Lower leg skin (tissue), 4 donors: Measurements from ENCODE around the gene ALX3. TPM values are rescaled to one million over a fixed set of nuclear protein-coding genes. Genes with fewer than 3 reads are reported as not detected.

Experiments
- DNase-seq, 2 donors: peaks; one replicate each; pipeline ENCODE4 v3.0.0-alpha.2; 2019; ENCODE audit warnings: low spot score in 2 of 2
- H3K4me3 ChIP-seq: fragments of 200-600 bp; sonication (generic); 2 replicates; pipeline ENCODE4 v1.5.1; 2017; ENCODE audit warnings: mild to moderate bottlenecking, low read depth; ENCODE audit not compliant: poor library complexity, severe bottlenecking
- CTCF ChIP-seq, 3 donors: fragments of 450-650 bp; IDR thresholded peaks; one replicate each; pipeline ENCODE4 v1.5.1; 2016; ENCODE audit warnings: antibody characterized with exemption in 3 of 3, mild to moderate bottlenecking in 3 of 3, moderate library complexity in 2 of 3
- POLR2A ChIP-seq, 2 donors: fragments of 450-650 bp; IDR thresholded peaks; one replicate each; pipeline ENCODE4 v1.6.1; 2016 to 2017; ENCODE audit warnings: antibody characterized with exemption in 2 of 2, mild to moderate bottlenecking in 1 of 2, moderate library complexity in 1 of 2
- WGBS, 2 donors: methylation state at CpG; one replicate each; pipeline ENCODE4 v1.1.5; 2018; 5-methylcytosine and 5-hydroxymethylcytosine counted together
- intact Hi-C: fragments of 100-400 bp; cut with DNase I; formaldehyde crosslinking; loops from one replicate; pipeline ENCODE4 v1.15.0; 2023; ENCODE audit warnings: low total_unique reads
- total RNA-seq, 4 donors: library from RNA; depleted of rRNA; stranded (reverse); fragments of >200 nt; gene quantifications; one replicate each; pipeline ENCODE4 v1.1.0, GENCODE V29; 2016

Gene ALX3
- total RNA-seq: under 1 TPM in 1 of 4 donors, not detected in 3; 0.52 TPM

GRCh38 chr1:110070671-110071242 is at the start of gene ALX3:
TSS of gene ALX3 (minus strand) at chr1:110070672. CDS start at chr1:110070612, 60 bp downstream.
- H3K4me3 ChIP-seq: peak within 1 kb of the TSS; percentile 2
- 13 to 16% methylated on average over 16 to 23 of the region's 27 CpGs for WGBS, 2 donors
- no peak for DNase-seq
- no peak for TF ChIP-seq POLR2A (IDR thresholded peaks at IDR 0.05)
- TF ChIP-seq CTCF (IDR thresholded peaks at IDR 0.05): no peak
- intact Hi-C loops: no loop called here

DNA sequence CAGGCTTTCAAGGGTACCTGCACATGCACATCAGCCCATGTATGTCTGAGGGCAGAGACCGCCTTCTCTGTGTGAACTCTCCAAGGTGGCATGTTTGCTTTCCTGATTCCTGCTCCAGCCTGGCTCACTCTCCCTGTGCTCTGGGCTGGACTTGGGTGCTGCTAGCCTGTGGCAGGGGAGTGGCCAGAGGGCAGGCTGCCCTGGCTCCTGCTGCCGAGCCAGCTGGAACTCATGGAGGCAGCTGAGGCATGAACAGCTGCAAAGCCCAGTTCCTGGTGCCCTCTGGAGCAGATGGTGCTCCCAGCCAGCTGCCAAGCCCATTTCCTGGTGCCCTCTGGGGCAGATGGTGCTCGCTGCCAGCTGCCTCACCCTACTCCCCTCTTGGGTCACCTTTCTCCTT is 49.4 kb upstream of the ALX3 start:
- TF ChIP-seq CTCF (IDR thresholded peaks at IDR 0.05) (no peak), POLR2A (IDR thresholded peaks at IDR 0.05) (no peak)
- no peak overlapping the region for H3K4me3 ChIP-seq
- WGBS, 2 donors: 61% methylated on average over 3 of the region's 3 CpGs
- no peak for DNase-seq
- intact Hi-C loops: no loop called here

- intact Hi-C loops: no loop called here
Observed at GRCh38 chr1:110118636-110119396, 48.3 kb upstream of the ALX3 start.

DNA sequence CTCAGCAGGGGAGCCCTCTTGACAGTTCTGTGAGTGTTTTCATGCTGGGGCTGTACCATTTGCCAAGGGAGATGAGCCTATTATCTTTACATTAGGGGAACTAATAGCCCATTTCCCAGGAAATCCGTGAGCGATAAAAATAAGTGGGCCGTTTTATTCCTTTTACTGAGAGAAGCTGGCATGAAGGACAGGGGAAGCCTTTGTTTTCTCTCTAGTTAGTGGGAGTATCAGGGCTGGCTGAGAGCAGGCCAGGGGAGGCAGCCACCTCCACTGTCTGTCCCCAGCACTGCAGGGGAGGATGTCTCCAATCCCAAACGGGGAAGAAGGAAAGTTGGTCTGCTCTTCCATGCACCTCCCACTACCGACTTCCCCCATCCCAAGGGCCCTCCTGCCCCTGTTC is 44.3 kb upstream of the ALX3 start:
- no peak overlapping the region for H3K4me3 ChIP-seq
- 56 to 57% methylated on average over 5 of the region's 5 CpGs for WGBS, 2 donors
- TF ChIP-seq CTCF (IDR thresholded peaks at IDR 0.05) (no peak), POLR2A (IDR thresholded peaks at IDR 0.05) (no peak)
- no peak for DNase-seq
- intact Hi-C loops: no loop called here

More at GRCh38 chr1:110118636-110119396, 48.3 kb upstream of the ALX3 start:
- H3K4me3 ChIP-seq: no peak overlapping the region
- TF ChIP-seq POLR2A (IDR thresholded peaks at IDR 0.05) (no peak), CTCF (IDR thresholded peaks at IDR 0.05) (no peak)
- WGBS, 2 donors: 45 to 63% methylated on average over 7 of the region's 7 CpGs
- DNase-seq: no peak

GRCh38 chr1:110114173-110114572 is 43.7 kb upstream of the ALX3 start:
- no peak for DNase-seq
- intact Hi-C loops: no loop called here
- H3K4me3 ChIP-seq: no peak overlapping the region
- WGBS, 2 donors: 91% methylated on average over 5 of the region's 5 CpGs
- TF ChIP-seq POLR2A (IDR thresholded peaks at IDR 0.05): no peak
- TF ChIP-seq CTCF (IDR thresholded peaks at IDR 0.05): no peak
